Lung (tissue), 16 donors: Measurements from ENCODE around the gene SERPINB4. TPM values are rescaled to one million over a fixed set of nuclear protein-coding genes. Genes with fewer than 3 reads are reported as not detected.
"Not testable (repeated sequence)": the region's sequence is repeated elsewhere in the genome, so short reads cannot be mapped to it uniquely, and the experiment has no call there.

Source experiments
- ATAC-seq: fragments of 200-7000 bp; cut with Tn5 transposase; one replicate; pipeline ENCODE4 v1.9.1; 2020; ENCODE audit warnings: moderate number of reproducible peaks; ENCODE audit not compliant: insufficient read depth, low FRiP score
- DNase-seq, 3 donors: peaks; one replicate each; pipeline ENCODE4 v3.0.0-alpha.2; 2013 to 2017
- H3K27ac ChIP-seq, 2 donors: one replicate each; pipeline ENCODE4 v1.5.1; 2013; ENCODE audit warnings: mild to moderate bottlenecking in 2 of 2, moderate library complexity in 2 of 2, control low read depth in 1 of 2, inconsistent platforms in 1 of 2, low read depth in 1 of 2, low read length in 1 of 2
- H3K27me3 ChIP-seq, 3 donors: one replicate each; pipeline ENCODE4 v1.5.1; 2013; ENCODE audit warnings: low read length in 2 of 3; ENCODE audit not compliant: control insufficient read depth in 3 of 3, insufficient read depth in 3 of 3
- H3K36me3 ChIP-seq, 4 donors: one replicate each; pipeline ENCODE4 v1.5.1; 2013; ENCODE audit warnings: low read length in 4 of 4, mild to moderate bottlenecking in 1 of 4, moderate library complexity in 1 of 4; ENCODE audit not compliant: control insufficient read depth in 4 of 4, insufficient read depth in 4 of 4
- H3K4me1 ChIP-seq, 5 donors: one replicate each; pipeline ENCODE4 v1.5.1; 2013; ENCODE audit warnings: low read length in 5 of 5, mild to moderate bottlenecking in 2 of 5, moderate library complexity in 1 of 5; ENCODE audit not compliant: control insufficient read depth in 5 of 5, insufficient read depth in 5 of 5
- H3K4me3 ChIP-seq: one replicate; pipeline ENCODE4 v1.5.1; 2013; ENCODE audit warnings: mild to moderate bottlenecking, control low read depth, moderate library complexity
- H3K9ac ChIP-seq, 2 donors: one replicate each; pipeline ENCODE4 v1.5.1; 2013; ENCODE audit warnings: low read length in 2 of 2, control low read depth in 1 of 2; ENCODE audit not compliant: insufficient read depth in 1 of 2
- H3K9me3 ChIP-seq, 4 donors: one replicate each; pipeline ENCODE4 v1.5.1; 2013; ENCODE audit warnings: low read length in 3 of 4, mild to moderate bottlenecking in 1 of 4, moderate library complexity in 1 of 4; ENCODE audit not compliant: control insufficient read depth in 4 of 4, insufficient read depth in 3 of 4
- CTCF ChIP-seq: IDR thresholded peaks from 2 replicates; pipeline ENCODE4 v1.5.1; 2012; ENCODE audit warnings: mild to moderate bottlenecking; ENCODE audit errors: control extremely low read depth, extremely low read depth
- WGBS, 2 donors: extraction: QIAGEN DNeasy Blood & Tissue Kit; methylation state at CpG; one replicate each; pipeline ENCODE4 v1.1.7; 2013; 5-methylcytosine and 5-hydroxymethylcytosine counted together
- long read RNA-seq, 5 donors: transcript quantifications; one replicate each; lab custom pipeline, GENCODE V29; 2026
- polyA plus RNA-seq, 2 donors: library from polyadenylated mRNA; stranded (reverse); fragments of 200-250 nt; gene quantifications; one replicate each; pipeline ENCODE4 v1.2.1, GENCODE V29; 2013
- total RNA-seq, 2 donors: library from RNA; depleted of rRNA in 1 of 2; stranded (reverse); fragments of >200 nt in 1 of 2; gene quantifications; one replicate each; pipeline ENCODE4 v1.2.1, GENCODE V29; 2014 to 2021
- donor health status: control.
- donor health status: control.
- donor health status: Bipolar disorder and iron deficiency.
- donor health status: healthy.
- donor health status: DM: yes; HTN: yes; CAD: no.

Gene SERPINB4
- under 1 TPM in 1 of 2 donors, not detected in 1; 0.34 TPM for total RNA-seq
- 10 to 100 TPM in 1 of 2 donors, 1 to 10 TPM in 1; 1.0 to 17.4 TPM for polyA plus RNA-seq
- long read RNA-seq, donor 1, result 0 reads
- long read RNA-seq, donor 2, result 0 reads
- long read RNA-seq, donor 3, result 0 reads
- long read RNA-seq, donor 4, result 0 reads
- long read RNA-seq, donor 5, result 0 reads

DNA sequence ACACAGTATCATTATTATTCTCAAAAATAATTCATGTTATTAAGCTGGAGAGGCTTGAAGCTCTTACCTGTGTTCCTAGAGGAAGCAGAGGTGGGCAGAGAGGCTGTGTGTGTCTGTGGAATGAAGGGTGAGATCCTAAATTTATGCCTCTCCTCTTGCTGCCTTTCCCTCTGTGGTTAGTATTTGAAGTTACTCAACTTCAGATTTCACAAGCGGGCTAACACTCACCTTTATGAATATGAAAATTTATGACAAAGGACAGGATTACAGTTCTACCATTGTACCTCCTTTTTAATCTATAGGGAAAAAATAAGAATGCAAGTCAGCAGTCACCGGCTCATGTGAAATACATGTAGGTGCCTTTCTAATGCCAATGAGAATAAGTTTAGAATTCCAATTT lies at the start of gene SERPINB4:
TSS of gene SERPINB4 (minus strand) at position 115 of the 400 bp plus-strand sequence. CDS start 679 bp downstream, outside the sequence.
- H3K27ac ChIP-seq, H3K27me3 ChIP-seq, H3K4me3 ChIP-seq, H3K9ac ChIP-seq, ATAC-seq, H3K9me3 ChIP-seq, H3K36me3 ChIP-seq, DNase-seq, H3K4me1 ChIP-seq: not testable (repeated sequence)
- 82 to 100% methylated on average over 1 of the region's 2 CpGs for WGBS, 2 donors

DNA sequence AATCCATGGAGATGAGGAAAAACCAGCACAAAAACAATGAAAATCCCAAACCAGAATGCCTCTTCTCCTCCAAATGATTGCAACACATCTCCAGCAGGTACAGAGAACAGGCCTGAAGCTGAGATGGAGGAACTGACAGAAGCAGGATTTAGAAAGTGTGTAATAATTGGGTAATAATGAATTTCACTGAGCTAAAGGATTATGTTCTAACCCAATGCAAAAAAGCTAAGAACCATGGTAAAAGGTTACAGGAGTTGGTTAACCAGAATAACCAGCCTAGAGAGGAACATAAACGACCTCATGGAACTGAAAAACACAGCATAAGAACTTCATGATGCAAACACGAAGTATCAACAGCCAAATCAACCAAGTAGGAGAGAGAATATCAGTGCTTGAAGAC lies 45.0 kb upstream of the SERPINB4 start:
- Histone ChIP-seq H3K9me3 (peaks cover 0 to 6% (median 0%) of the 10 kb centered on the region in 4 donors), H3K4me1 (no peaks in the 10 kb centered on the region), H3K9ac (no peak overlapping the region), H3K27ac (no peak overlapping the region), H3K4me3 (no peak overlapping the region), H3K27me3 (no peaks in the 10 kb centered on the region), H3K36me3 (no peaks in the 10 kb centered on the region)
- ATAC-seq (no peak), DNase-seq (no peak)
- WGBS, 2 donors, result 52 to 64% methylated on average over 2 of the region's 2 CpGs
- no peak for TF ChIP-seq CTCF

DNA sequence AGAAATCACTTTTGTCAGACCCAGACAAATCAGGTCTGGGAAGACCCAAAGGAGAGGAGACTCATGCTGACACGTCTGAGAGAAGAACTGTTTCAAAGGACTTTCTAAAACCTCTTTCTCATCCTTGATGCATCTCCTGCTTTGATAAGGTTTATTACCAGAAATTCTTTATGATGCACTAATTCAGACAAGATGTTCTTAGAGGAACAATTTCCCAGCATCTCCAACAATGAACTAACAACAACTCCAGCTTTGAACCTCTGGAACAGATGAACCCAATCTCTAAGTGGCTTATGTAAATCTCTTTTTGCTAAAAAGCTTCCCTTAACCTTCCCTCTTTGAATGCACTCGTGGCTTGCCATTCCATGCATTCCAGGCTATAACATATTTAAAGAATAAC lies 42.8 kb upstream of the SERPINB4 start:
- ATAC-seq, result no peak
- 57 to 65% methylated on average over 2 of the region's 2 CpGs for WGBS, 2 donors
- DNase-seq, result no peak

DNA sequence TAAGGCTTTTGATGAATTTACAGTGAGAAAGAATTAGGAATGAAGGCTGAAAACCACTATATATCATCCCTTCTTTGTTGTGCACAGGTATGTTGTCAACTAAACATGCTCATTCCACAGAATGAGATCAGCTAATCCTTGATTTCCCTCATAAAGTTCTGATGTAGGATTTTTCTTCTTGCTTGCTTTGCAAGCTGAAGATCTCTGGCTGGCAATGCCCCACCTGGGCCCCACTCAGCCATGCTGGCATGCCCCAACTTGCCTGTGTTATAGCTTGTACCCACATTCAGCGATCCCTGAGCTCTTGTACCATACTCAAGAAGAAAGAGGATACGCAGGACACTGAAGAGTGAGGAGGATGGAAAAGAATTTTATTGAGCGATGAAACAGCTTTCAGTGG lies 40.7 kb upstream of the SERPINB4 start:
- H3K4me3 ChIP-seq, result no peak overlapping the region
- H3K27me3 ChIP-seq, result no peaks in the 10 kb centered on the region
- H3K9me3 ChIP-seq, result peaks cover 0 to 6% (median 0%) of the 10 kb centered on the region in 4 donors
- H3K9ac ChIP-seq, result no peak overlapping the region
- H3K4me1 ChIP-seq, result no peaks in the 10 kb centered on the region
- no peak for TF ChIP-seq CTCF
- H3K27ac ChIP-seq, result no peak overlapping the region
- 97% methylated on average over 3 of the region's 3 CpGs for WGBS, 2 donors
- ATAC-seq (no peak), DNase-seq (no peak)
- no peaks in the 10 kb centered on the region for H3K36me3 ChIP-seq

More for the DNA sequence above, 42.8 kb upstream of the SERPINB4 start:
- no peaks in the 10 kb centered on the region for H3K27me3 ChIP-seq
- no peaks in the 10 kb centered on the region for H3K36me3 ChIP-seq
- no peak overlapping the region for H3K27ac ChIP-seq
- no peaks in the 10 kb centered on the region for H3K4me1 ChIP-seq
- peaks cover 0 to 6% (median 0%) of the 10 kb centered on the region in 4 donors for H3K9me3 ChIP-seq
- no peak for TF ChIP-seq CTCF
- no peak overlapping the region for H3K4me3 ChIP-seq
- H3K9ac ChIP-seq, result no peak overlapping the region
